ENCODE measurements around the gene TNS3. TPM values are rescaled to one million over a fixed set of nuclear protein-coding genes. Genes with fewer than 3 reads are reported as not detected.

Gene TNS3
- total and polyA plus RNA-seq, 10 of the 15 experiments (the other 5 are each of a cell fraction or from before 2014, with no cell fraction given): 0.27 to 2.7 (median 0.79) TPM

DNA sequence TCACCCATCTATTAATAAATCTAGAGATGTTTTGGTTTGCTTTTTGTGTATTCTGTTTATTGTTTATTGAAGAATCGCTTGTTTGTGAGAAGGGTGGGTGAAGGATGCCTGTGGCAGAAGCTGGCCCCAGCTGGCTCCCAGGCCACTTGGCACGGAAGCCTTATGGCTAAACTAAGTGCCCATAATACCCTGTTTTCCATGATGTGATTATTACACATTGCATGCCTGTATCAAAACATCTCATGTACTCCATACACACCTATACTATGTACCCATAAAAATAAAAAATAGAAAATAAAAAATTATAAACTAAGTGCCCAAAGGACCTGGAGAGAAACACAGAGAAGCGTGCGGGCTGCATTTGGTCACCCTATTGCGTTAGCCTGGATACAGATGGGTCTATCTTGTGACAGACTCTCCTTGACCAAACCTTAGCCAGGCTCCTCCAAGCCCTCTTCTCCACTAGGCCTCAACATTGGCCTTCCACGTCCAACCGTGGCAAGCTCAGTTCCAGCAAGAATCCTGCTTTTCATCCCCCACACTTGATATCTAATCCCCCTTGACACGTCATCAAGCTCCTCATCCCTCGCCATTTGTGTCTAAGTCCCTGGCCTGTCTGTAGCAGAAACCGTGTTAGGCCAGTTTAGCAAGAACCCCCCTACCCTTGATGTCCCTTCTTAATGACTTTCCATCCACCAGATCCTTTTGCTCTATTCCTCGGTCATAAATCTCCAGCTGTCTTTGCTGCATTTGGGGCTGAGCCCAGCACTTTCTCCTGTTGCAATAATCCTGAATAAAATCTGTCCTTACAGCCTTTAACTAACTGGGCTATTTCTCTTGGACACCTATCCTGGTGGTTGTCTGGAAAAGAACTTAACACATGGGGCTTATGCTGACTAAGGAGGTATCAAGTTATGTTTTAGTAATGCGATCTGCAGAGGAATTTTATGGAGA, 245.2 kb downstream of the TNS3 start (continued):
- no peak for TF ChIP-seq SREBF1 (IDR thresholded peaks at IDR 0.05; ENCODE audit: low read length)
- TF ChIP-seq ESRRA (IDR thresholded peaks at IDR 0.05; ENCODE audit: low read length): no peak
- TF ChIP-seq FOS (IDR thresholded peaks at IDR 0.05; ENCODE audit: borderline replicate concordance, extremely low read depth, insufficient read length): no peak
- no peak for TF ChIP-seq SRF (IDR thresholded peaks at IDR 0.05; ENCODE audit: low read depth in 2 of 2, low read length in 2 of 2)
- TF ChIP-seq CBFB (IDR thresholded peaks at IDR 0.05; ENCODE audit: low read depth): no peak
- TF ChIP-seq ETV6 (conservative IDR thresholded peaks at IDR 0.05 in 1 of 2, IDR thresholded peaks at IDR 0.05 in 1 of 2; ENCODE audit: borderline replicate concordance in 1 of 2, low read depth in 1 of 2): no peak

GRCh38 chr7:47335557-47336471, 246.1 kb downstream of the TNS3 start:
- Histone ChIP-seq H3K4me3 (no peak overlapping the region), H3K9me3 (replicated peaks; ENCODE audit: control insufficient read depth, insufficient read depth, low read length) (no peaks in the 10 kb centered on the region), H3K27me3 (replicated peaks in 1 of 2; ENCODE audit: control insufficient read depth in 2 of 2, insufficient read depth in 2 of 2, low read length in 1 of 2) (no peaks in the 10 kb centered on the region), H3K9ac (ENCODE audit: control insufficient read depth, insufficient read depth, low read length) (no peak overlapping the region), H3K4me1 (ENCODE audit: control insufficient read depth, insufficient read depth, low read length) (no peaks in the 10 kb centered on the region), H3K79me2 (ENCODE audit: control insufficient read depth, insufficient read depth, low read length) (no peaks in the 10 kb centered on the region), H3K4me2 (ENCODE audit: control insufficient read depth, insufficient read depth) (no peak overlapping the region), H2AFZ (ENCODE audit: control insufficient read depth, low read depth, low read length) (no peak overlapping the region), H3K27ac (ENCODE audit: control insufficient read depth, insufficient read depth) (no peak overlapping the region), H4K20me1 (ENCODE audit: control insufficient read depth, insufficient read depth) (no peaks in the 10 kb centered on the region), H3K36me3 (ENCODE audit: control insufficient read depth in 2 of 2, insufficient read depth in 2 of 2, low read length in 1 of 2) (no peaks in the 10 kb centered on the region)
- ChIA-PET SMC1A (ENCODE audit: uncharacterized antibody, unreplicated experiment) (no interaction called here), CTCF (interaction anchor here (1.4 kb wide), 1 partner anchor 69 kb away, joined by 6 read pairs; no protein-coding TSS in a partner anchor), RAD21 (ENCODE audit: unreplicated experiment) (no interaction called here), POLR2A (interaction anchor here (0.6 kb wide), 1 partner anchor 791 kb away, joined by 4 read pairs; no protein-coding TSS in a partner anchor)
- TF ChIP-seq NR2C1 (IDR thresholded peaks at IDR 0.05): no peak
- TF ChIP-seq ATF3 (IDR thresholded peaks at IDR 0.05; ENCODE audit: borderline replicate concordance, extremely low read depth, low read depth, low read length): no peak
- TF ChIP-seq MYC (IDR thresholded peaks at IDR 0.05; ENCODE audit: insufficient read depth, insufficient read length, insufficient replicate concordance, low read length, severe bottlenecking): no peak
- no peak for TF ChIP-seq POU2F2 (IDR thresholded peaks at IDR 0.05; ENCODE audit: borderline replicate concordance, low read depth, low read length)
- TF ChIP-seq NFYA (IDR thresholded peaks at IDR 0.05; ENCODE audit: borderline replicate concordance, low read depth, low read length): no peak
- TF ChIP-seq, protein P1, sequence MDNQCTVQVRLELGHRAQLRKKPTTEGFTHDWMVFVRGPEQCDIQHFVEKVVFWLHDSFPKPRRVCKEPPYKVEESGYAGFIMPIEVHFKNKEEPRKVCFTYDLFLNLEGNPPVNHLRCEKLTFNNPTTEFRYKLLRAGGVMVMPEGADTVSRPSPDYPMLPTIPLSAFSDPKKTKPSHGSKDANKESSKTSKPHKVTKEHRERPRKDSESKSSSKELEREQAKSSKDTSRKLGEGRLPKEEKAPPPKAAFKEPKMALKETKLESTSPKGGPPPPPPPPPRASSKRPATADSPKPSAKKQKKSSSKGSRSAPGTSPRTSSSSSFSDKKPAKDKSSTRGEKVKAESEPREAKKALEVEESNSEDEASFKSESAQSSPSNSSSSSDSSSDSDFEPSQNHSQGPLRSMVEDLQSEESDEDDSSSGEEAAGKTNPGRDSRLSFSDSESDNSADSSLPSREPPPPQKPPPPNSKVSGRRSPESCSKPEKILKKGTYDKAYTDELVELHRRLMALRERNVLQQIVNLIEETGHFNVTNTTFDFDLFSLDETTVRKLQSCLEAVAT (IDR thresholded peaks at IDR 0.05): no peak
- TF ChIP-seq RELA (IDR thresholded peaks at IDR 0.05; ENCODE audit: borderline replicate concordance, partially characterized antibody): no peak
- TF ChIP-seq ZBTB33 (IDR thresholded peaks at IDR 0.05): no peak
- no peak for TF ChIP-seq EED (IDR thresholded peaks at IDR 0.05; ENCODE audit: low read depth)
- no peak for TF ChIP-seq DPF2 (IDR thresholded peaks at IDR 0.05)
- DNase-seq (ENCODE audit: low read depth, low spot score): no peak
- ATAC-seq: no peak
- no TSS peak for BruUV-seq (replicated peaks)
- intact Hi-C loops (cut with micrococcal nuclease; ENCODE audit: unreplicated experiment) (no loop called here), in situ Hi-C loops (cut with MboI) (no loop called here)
- WGBS (ENCODE audit: insufficient coverage, insufficient replicate concordance, low lambda C conversion rate, missing lambda C conversion rate): 33% methylated on average over 10 of the region's 10 CpGs
- no peak for FAIRE-seq

Measured in GM12878 (cell line).